ENCODE data around the gene JAZF1.

JAZF1 gene

GRCh38 chr7:28132959-28133870 lies 47.4 kb downstream of the JAZF1 start:
- DNase-seq: no peak

- DNase-seq: no peak
Measured at GRCh38 chr7:28130277-28130676, 50.3 kb downstream of the JAZF1 start.

GRCh38 chr7:28128608-28129007 lies 52.0 kb downstream of the JAZF1 start:
- DNase-seq: no peak

- no peak for DNase-seq
Measured at GRCh38 chr7:28126410-28127041, 54.1 kb downstream of the JAZF1 start.

- no peak for DNase-seq
Measured at GRCh38 chr7:28125431-28126409, 54.9 kb downstream of the JAZF1 start.

- no peak for DNase-seq
Measured at GRCh38 chr7:28124413-28124812, 56.2 kb downstream of the JAZF1 start.

- DNase-seq: no peak
Measured at GRCh38 chr7:28123752-28124151, 56.8 kb downstream of the JAZF1 start.

GRCh38 chr7:28121496-28121895 lies 59.1 kb downstream of the JAZF1 start:
- no peak for DNase-seq

- no peak for DNase-seq
Measured at GRCh38 chr7:28116041-28116440, 64.6 kb downstream of the JAZF1 start.

GRCh38 chr7:28115261-28115660 lies 65.3 kb downstream of the JAZF1 start:
- no peak for DNase-seq

- DNase-seq: no peak
Measured at GRCh38 chr7:28114056-28114455, 66.5 kb downstream of the JAZF1 start.

- DNase-seq: peak in 1 of 2 donors; percentile 15
Measured at GRCh38 chr7:28112883-28113540, 67.6 kb downstream of the JAZF1 start.

GRCh38 chr7:28112467-28112866 lies 68.1 kb downstream of the JAZF1 start:
- no peak for DNase-seq

GRCh38 chr7:28112012-28112411 lies 68.6 kb downstream of the JAZF1 start:
- DNase-seq: no peak

- DNase-seq: no peak
Measured at GRCh38 chr7:28110427-28111012, 70.1 kb downstream of the JAZF1 start.

GRCh38 chr7:28108747-28109146 lies 71.8 kb downstream of the JAZF1 start:
- no peak for DNase-seq

GRCh38 chr7:28107960-28108359 lies 72.6 kb downstream of the JAZF1 start:
- no peak for DNase-seq

GRCh38 chr7:28106321-28106829 lies 74.2 kb downstream of the JAZF1 start:
- DNase-seq: no peak

- no peak for DNase-seq
Measured at GRCh38 chr7:28105234-28105633, 75.4 kb downstream of the JAZF1 start.

- no peak for DNase-seq
Measured at GRCh38 chr7:28104811-28105210, 75.8 kb downstream of the JAZF1 start.

- no peak for DNase-seq
Measured at GRCh38 chr7:28104041-28104541, 76.5 kb downstream of the JAZF1 start.

- no peak for DNase-seq
Measured at GRCh38 chr7:28102797-28103196, 77.8 kb downstream of the JAZF1 start.
